Measurements from ENCODE around the gene MAPK4.

- no peak for TF ChIP-seq CTCF (conservative IDR thresholded peaks at IDR 0.05; ENCODE audit: low read depth, low read length)
- TF ChIP-seq ELK1 (IDR thresholded peaks at IDR 0.05; ENCODE audit: borderline replicate concordance, low read depth, low read length): no peak
- no peak for TF ChIP-seq RCOR1 (IDR thresholded peaks at IDR 0.05; ENCODE audit: insufficient replicate concordance, low read length)
- no peak for TF ChIP-seq MXI1 (IDR thresholded peaks at IDR 0.05; ENCODE audit: borderline replicate concordance, low read depth, low read length)
- TF ChIP-seq MAZ (IDR thresholded peaks at IDR 0.05; ENCODE audit: borderline replicate concordance, low read depth, low read length): no peak
- TF ChIP-seq CHD1 (IDR thresholded peaks at IDR 0.05; ENCODE audit: low read depth, low read length): no peak
- TF ChIP-seq POLR2A (IDR thresholded peaks at IDR 0.05; ENCODE audit: low read depth, low read length): no peak
- no peak for TF ChIP-seq RFX5 (IDR thresholded peaks at IDR 0.05; ENCODE audit: low read depth, low read length)
- no peak for TF ChIP-seq MAFK (IDR thresholded peaks at IDR 0.05; ENCODE audit: low read depth, low read length)
- no peak for TF ChIP-seq RAD21 (IDR thresholded peaks at IDR 0.05; ENCODE audit: low read length)
- no peak for TF ChIP-seq FOS (IDR thresholded peaks at IDR 0.05; ENCODE audit: low read depth, low read length)
- TF ChIP-seq SMC3 (IDR thresholded peaks at IDR 0.05; ENCODE audit: low read depth, low read length): no peak
Measured at GRCh38 chr18:50651334-50651733, 91.4 kb downstream of the MAPK4 start.
